Neural cell (in vitro differentiated cells): ENCODE measurements around the gene ABHD16B.

Experiments
- EP300 ChIP-seq: fragments of 450-650 bp; conservative IDR thresholded peaks from 2 replicates; pipeline ENCODE4 v1.6.1; 2014; ENCODE audit warnings: antibody characterized with exemption, mild to moderate bottlenecking, moderate library complexity; ENCODE audit not compliant: poor library complexity, severe bottlenecking
- EZH2 ChIP-seq: fragments of 200-600, 300-800 bp; shearing (Covaris generic), sonication (generic); IDR thresholded peaks from 2 replicates; pipeline ENCODE4 v1.6.1; 2014; ENCODE audit warnings: antibody characterized with exemption, low read length, borderline replicate concordance, mild to moderate bottlenecking; ENCODE audit not compliant: insufficient read depth, poor library complexity, severe bottlenecking
- MXI1 ChIP-seq: fragments of 450-650 bp; conservative IDR thresholded peaks from 2 replicates; pipeline ENCODE4 v1.6.1; 2014; ENCODE audit warnings: antibody characterized with exemption, mild to moderate bottlenecking; ENCODE audit not compliant: poor library complexity, severe bottlenecking
- POLR2AphosphoS5 ChIP-seq: IDR thresholded peaks from 2 replicates; pipeline ENCODE4 v1.6.1; 2012
- RAD21 ChIP-seq: fragments of 450-650 bp; conservative IDR thresholded peaks from 2 replicates; pipeline ENCODE4 v1.6.1; 2014; ENCODE audit warnings: antibody characterized with exemption, mild to moderate bottlenecking, moderate library complexity
- TF ChIP-seq, protein P1 (sequence below): IDR thresholded peaks from 2 replicates; pipeline ENCODE4 v1.6.1; 2012; ENCODE audit warnings: borderline replicate concordance
- TF ChIP-seq, protein P2 (sequence below): fragments of 450-650 bp; IDR thresholded peaks from 2 replicates; pipeline ENCODE4 v1.5.1; 2014; ENCODE audit warnings: antibody characterized with exemption, mild to moderate bottlenecking, moderate library complexity; ENCODE audit not compliant: poor library complexity, severe bottlenecking

- TF ChIP-seq EP300 = no peak
- TF ChIP-seq, protein P1, sequence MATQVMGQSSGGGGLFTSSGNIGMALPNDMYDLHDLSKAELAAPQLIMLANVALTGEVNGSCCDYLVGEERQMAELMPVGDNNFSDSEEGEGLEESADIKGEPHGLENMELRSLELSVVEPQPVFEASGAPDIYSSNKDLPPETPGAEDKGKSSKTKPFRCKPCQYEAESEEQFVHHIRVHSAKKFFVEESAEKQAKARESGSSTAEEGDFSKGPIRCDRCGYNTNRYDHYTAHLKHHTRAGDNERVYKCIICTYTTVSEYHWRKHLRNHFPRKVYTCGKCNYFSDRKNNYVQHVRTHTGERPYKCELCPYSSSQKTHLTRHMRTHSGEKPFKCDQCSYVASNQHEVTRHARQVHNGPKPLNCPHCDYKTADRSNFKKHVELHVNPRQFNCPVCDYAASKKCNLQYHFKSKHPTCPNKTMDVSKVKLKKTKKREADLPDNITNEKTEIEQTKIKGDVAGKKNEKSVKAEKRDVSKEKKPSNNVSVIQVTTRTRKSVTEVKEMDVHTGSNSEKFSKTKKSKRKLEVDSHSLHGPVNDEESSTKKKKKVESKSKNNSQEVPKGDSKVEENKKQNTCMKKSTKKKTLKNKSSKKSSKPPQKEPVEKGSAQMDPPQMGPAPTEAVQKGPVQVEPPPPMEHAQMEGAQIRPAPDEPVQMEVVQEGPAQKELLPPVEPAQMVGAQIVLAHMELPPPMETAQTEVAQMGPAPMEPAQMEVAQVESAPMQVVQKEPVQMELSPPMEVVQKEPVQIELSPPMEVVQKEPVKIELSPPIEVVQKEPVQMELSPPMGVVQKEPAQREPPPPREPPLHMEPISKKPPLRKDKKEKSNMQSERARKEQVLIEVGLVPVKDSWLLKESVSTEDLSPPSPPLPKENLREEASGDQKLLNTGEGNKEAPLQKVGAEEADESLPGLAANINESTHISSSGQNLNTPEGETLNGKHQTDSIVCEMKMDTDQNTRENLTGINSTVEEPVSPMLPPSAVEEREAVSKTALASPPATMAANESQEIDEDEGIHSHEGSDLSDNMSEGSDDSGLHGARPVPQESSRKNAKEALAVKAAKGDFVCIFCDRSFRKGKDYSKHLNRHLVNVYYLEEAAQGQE = no peak
- no peak for TF ChIP-seq RAD21
- TF ChIP-seq, protein P2, sequence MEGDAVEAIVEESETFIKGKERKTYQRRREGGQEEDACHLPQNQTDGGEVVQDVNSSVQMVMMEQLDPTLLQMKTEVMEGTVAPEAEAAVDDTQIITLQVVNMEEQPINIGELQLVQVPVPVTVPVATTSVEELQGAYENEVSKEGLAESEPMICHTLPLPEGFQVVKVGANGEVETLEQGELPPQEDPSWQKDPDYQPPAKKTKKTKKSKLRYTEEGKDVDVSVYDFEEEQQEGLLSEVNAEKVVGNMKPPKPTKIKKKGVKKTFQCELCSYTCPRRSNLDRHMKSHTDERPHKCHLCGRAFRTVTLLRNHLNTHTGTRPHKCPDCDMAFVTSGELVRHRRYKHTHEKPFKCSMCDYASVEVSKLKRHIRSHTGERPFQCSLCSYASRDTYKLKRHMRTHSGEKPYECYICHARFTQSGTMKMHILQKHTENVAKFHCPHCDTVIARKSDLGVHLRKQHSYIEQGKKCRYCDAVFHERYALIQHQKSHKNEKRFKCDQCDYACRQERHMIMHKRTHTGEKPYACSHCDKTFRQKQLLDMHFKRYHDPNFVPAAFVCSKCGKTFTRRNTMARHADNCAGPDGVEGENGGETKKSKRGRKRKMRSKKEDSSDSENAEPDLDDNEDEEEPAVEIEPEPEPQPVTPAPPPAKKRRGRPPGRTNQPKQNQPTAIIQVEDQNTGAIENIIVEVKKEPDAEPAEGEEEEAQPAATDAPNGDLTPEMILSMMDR = no peak
- no peak for TF ChIP-seq EZH2
- TF ChIP-seq POLR2AphosphoS5 = no peak
- no peak for TF ChIP-seq MXI1
Measured at GRCh38 chr20:63898882-63899558, 37.7 kb downstream of the ABHD16B start.
